ENCODE measurements around the gene RNASEH2B. TPM values are rescaled to one million over a fixed set of nuclear protein-coding genes. Genes with fewer than 3 reads are reported as not detected.

Gene RNASEH2B
- polyA plus RNA-seq, 2 of the 4 experiments (the other 2 are of a cell fraction) = 27.5 to 73.5 TPM

DNA sequence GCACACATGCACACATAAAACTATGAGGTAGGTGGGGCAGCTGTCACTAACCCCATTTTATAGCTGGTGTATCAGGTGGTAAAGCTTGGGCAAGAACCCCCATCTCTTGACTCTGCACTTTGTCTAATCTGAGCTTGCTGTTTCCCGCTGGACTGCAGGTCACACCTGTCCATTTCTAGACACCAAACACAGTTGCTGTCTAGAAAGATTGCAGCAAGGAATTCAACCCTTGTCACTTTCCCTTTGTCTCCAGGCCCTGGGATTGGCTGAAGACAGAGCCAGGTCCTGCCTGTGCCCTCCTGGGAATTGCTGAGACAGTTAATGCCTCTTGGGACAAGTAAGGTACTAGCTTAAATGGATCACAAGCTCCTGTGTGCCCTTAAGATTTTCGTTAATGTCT lies 83.8 kb downstream of the RNASEH2B start:
- Histone ChIP-seq H3K4me1 (no peaks in the 10 kb centered on the region), H3K4me3 (no peak overlapping the region), H3K9me3 (no peaks in the 10 kb centered on the region), H3K27ac (no peak overlapping the region), H3K4me2 (no peak overlapping the region)
- TF ChIP-seq FOXS1 (CRISPR knock-in tag; IDR thresholded peaks at IDR 0.05) (no peak), POLR2A (IDR thresholded peaks at IDR 0.05; ENCODE audit: low read length) (no peak), RFX5 (IDR thresholded peaks at IDR 0.05) (no peak), MAFK (IDR thresholded peaks at IDR 0.05; ENCODE audit: partially characterized antibody) (no peak)
- no peak for FAIRE-seq
- ChIA-PET POLR2A (no interaction called here), CTCF (interaction anchor here (0.6 to 1.1 kb wide), 2 partner anchors 26 to 1066 kb away, joined by 3 to 4 read pairs; no protein-coding TSS in a partner anchor)
- WGBS (ENCODE audit: missing lambda C conversion rate) = 56% methylated on average over 2 of the region's 2 CpGs
- no peak for DNase-seq (ENCODE audit: low read depth in 1 of 2, low spot score in 1 of 2)
- no peak for ATAC-seq

DNA sequence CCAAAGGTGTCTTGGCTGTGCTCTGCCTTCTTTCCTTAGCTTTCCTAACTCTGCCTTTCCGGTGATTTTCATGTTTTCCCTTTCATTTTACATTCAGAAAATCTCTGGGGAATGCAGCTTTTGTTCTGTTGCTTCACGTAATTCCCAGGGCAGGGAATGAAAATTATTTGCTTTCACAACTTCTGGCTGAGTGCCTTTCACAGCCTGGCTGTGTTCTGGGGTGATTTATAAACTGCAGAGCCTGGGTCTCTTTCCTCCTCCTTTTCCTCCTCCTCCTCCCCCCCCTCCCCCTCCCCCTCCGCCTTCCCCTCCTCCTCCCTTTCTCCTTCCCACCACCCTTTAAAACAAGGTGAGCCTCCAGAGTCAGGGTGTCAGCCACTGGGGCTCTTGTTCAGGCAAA lies 84.3 kb downstream of the RNASEH2B start:
- no peak for TF ChIP-seq MAFK (IDR thresholded peaks at IDR 0.05; ENCODE audit: partially characterized antibody)
- no peak for TF ChIP-seq ZNF302 (CRISPR knock-in tag; IDR thresholded peaks at IDR 0.05)
- no peak for TF ChIP-seq RCOR1 (IDR thresholded peaks at IDR 0.05; ENCODE audit: low read depth, low read length)
- no peak for TF ChIP-seq CEBPB (IDR thresholded peaks at IDR 0.05)
- no peak for TF ChIP-seq TFCP2L1 (CRISPR knock-in tag; IDR thresholded peaks at IDR 0.05)
- TF ChIP-seq ZC3H11A (IDR thresholded peaks at IDR 0.05) = no peak
- TF ChIP-seq, protein P1, sequence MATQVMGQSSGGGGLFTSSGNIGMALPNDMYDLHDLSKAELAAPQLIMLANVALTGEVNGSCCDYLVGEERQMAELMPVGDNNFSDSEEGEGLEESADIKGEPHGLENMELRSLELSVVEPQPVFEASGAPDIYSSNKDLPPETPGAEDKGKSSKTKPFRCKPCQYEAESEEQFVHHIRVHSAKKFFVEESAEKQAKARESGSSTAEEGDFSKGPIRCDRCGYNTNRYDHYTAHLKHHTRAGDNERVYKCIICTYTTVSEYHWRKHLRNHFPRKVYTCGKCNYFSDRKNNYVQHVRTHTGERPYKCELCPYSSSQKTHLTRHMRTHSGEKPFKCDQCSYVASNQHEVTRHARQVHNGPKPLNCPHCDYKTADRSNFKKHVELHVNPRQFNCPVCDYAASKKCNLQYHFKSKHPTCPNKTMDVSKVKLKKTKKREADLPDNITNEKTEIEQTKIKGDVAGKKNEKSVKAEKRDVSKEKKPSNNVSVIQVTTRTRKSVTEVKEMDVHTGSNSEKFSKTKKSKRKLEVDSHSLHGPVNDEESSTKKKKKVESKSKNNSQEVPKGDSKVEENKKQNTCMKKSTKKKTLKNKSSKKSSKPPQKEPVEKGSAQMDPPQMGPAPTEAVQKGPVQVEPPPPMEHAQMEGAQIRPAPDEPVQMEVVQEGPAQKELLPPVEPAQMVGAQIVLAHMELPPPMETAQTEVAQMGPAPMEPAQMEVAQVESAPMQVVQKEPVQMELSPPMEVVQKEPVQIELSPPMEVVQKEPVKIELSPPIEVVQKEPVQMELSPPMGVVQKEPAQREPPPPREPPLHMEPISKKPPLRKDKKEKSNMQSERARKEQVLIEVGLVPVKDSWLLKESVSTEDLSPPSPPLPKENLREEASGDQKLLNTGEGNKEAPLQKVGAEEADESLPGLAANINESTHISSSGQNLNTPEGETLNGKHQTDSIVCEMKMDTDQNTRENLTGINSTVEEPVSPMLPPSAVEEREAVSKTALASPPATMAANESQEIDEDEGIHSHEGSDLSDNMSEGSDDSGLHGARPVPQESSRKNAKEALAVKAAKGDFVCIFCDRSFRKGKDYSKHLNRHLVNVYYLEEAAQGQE (IDR thresholded peaks at IDR 0.05) = no peak
- H3K4me2 ChIP-seq = no peak overlapping the region
- ChIA-PET CTCF (no interaction called here), POLR2A (no interaction called here)
- no peak for DNase-seq (ENCODE audit: low read depth in 1 of 2, low spot score in 1 of 2)
- FAIRE-seq = no peak
- H3K4me3 ChIP-seq = no peak overlapping the region
- 73% methylated on average over 2 of the region's 3 CpGs for WGBS (ENCODE audit: missing lambda C conversion rate)
- no peak overlapping the region for H3K27ac ChIP-seq
- no peak for ATAC-seq
- H3K4me1 ChIP-seq = no peaks in the 10 kb centered on the region
- no peaks in the 10 kb centered on the region for H3K9me3 ChIP-seq

DNA sequence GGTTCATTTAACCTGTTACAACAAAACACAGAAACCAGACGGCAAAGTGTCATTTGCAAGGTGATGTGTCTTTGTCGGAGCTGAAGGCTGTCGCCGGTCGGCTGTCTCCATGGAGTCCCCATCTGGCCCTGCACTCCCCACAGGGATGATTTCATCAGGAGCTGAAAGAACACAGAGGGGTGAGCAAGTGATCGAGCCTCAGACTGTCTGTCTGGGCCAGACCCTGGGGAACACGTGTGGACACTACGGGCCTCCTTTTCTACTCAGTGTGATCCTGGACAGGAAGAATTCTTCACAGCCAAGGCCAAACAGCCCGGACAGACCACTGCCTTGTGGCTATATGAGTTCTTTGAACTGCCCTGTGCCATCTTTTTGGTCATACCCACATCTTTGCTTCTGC lies 85.1 kb downstream of the RNASEH2B start:
- H3K9me3 ChIP-seq = no peaks in the 10 kb centered on the region
- ATAC-seq (no peak), FAIRE-seq (no peak), DNase-seq (ENCODE audit: low read depth in 1 of 2, low spot score in 1 of 2) (no peak)
- H3K4me3 ChIP-seq = no peak overlapping the region
- no peak overlapping the region for H3K4me2 ChIP-seq
- no peaks in the 10 kb centered on the region for H3K4me1 ChIP-seq
- ChIA-PET CTCF (no interaction called here), POLR2A (no interaction called here)
- WGBS (ENCODE audit: missing lambda C conversion rate) = 80% methylated on average over 9 of the region's 9 CpGs
- H3K27ac ChIP-seq = no peak overlapping the region
- no peak for TF ChIP-seq HOXA7 (CRISPR knock-in tag; IDR thresholded peaks at IDR 0.05)
- TF ChIP-seq, protein P2, sequence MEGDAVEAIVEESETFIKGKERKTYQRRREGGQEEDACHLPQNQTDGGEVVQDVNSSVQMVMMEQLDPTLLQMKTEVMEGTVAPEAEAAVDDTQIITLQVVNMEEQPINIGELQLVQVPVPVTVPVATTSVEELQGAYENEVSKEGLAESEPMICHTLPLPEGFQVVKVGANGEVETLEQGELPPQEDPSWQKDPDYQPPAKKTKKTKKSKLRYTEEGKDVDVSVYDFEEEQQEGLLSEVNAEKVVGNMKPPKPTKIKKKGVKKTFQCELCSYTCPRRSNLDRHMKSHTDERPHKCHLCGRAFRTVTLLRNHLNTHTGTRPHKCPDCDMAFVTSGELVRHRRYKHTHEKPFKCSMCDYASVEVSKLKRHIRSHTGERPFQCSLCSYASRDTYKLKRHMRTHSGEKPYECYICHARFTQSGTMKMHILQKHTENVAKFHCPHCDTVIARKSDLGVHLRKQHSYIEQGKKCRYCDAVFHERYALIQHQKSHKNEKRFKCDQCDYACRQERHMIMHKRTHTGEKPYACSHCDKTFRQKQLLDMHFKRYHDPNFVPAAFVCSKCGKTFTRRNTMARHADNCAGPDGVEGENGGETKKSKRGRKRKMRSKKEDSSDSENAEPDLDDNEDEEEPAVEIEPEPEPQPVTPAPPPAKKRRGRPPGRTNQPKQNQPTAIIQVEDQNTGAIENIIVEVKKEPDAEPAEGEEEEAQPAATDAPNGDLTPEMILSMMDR (IDR thresholded peaks at IDR 0.05) = no peak
- no peak for TF ChIP-seq HOXB5 (CRISPR knock-in tag; IDR thresholded peaks at IDR 0.05)
- TF ChIP-seq CEBPB (IDR thresholded peaks at IDR 0.05) = no peak

DNA sequence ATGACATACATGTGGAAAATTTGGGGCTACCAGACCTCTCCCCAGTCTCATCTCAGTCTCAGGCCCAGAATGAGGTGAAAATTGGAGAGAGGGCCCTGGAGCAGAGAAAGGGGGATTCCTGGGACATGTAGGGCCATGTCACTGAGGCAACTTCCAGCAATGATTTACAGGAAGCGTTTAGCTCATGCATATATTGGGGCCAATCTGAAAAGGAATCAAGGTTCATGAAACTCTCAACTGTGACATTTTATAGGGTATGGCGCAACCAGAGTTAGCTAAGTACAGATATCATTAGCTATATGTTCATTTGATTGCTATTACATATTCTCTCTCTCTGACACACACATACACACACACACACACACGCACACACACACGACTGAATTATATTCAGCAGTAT lies 86.3 kb downstream of the RNASEH2B start:
- H3K4me3 ChIP-seq = no peak overlapping the region
- FAIRE-seq = no peak
- POLR2A ChIA-PET = interaction anchor here (1.4 kb wide), 1 partner anchor 11 kb away, joined by 5 read pairs; no protein-coding TSS in a partner anchor
- no peak overlapping the region for H3K4me2 ChIP-seq
- no peak overlapping the region for H3K27ac ChIP-seq
- ATAC-seq = no peak
- DNase-seq (ENCODE audit: low read depth in 1 of 2, low spot score in 1 of 2) = no peak
- no peaks in the 10 kb centered on the region for H3K9me3 ChIP-seq
- no peak for TF ChIP-seq MAZ (IDR thresholded peaks at IDR 0.05; ENCODE audit: borderline replicate concordance, low read depth, low read length)
- no peak for TF ChIP-seq RCOR1 (IDR thresholded peaks at IDR 0.05; ENCODE audit: low read depth, low read length)
- TF ChIP-seq HEYL (CRISPR knock-in tag; IDR thresholded peaks at IDR 0.05) = no peak
- TF ChIP-seq POLR2A (IDR thresholded peaks at IDR 0.05; ENCODE audit: low read length) = no peak
- 85% methylated on average over 4 of the region's 4 CpGs for WGBS (ENCODE audit: missing lambda C conversion rate)
- CTCF ChIA-PET = no interaction called here
- no peaks in the 10 kb centered on the region for H3K4me1 ChIP-seq
